Cardiac septum (tissue), 1 donor: ENCODE data around the gene LIPJ. TPM values are rescaled to one million over a fixed set of nuclear protein-coding genes. Genes with fewer than 3 reads are reported as not detected.
A peak's percentile ranks its signal among the peaks of the same experiment; 100 is the strongest.

Experiments
- DNase-seq: peaks from one replicate; pipeline ENCODE4 v3.0.0-alpha.2; 2020; ENCODE audit warnings: low spot score
- intact Hi-C: fragments of 100-400 bp; cut with DNase I; formaldehyde crosslinking; loops from one replicate; pipeline ENCODE4 v1.14.0; 2022
- total RNA-seq: library from RNA; stranded (reverse); fragmentation: NEBNext Ultra II Directional; extraction: Animal tissue kit (Norgen Biotek cat#: 25700); gene quantifications from one replicate; pipeline ENCODE4 v1.2.1, GENCODE V29; 2021
- donor health status: DM: no; HTN: no; CAD: no.

Gene LIPJ
- total RNA-seq, 1 donor from 2014 or later = not detected

GRCh38 chr10:88592381-88592780, 5.8 kb downstream of the LIPJ start:
- intact Hi-C loops = no loop called here

DNA sequence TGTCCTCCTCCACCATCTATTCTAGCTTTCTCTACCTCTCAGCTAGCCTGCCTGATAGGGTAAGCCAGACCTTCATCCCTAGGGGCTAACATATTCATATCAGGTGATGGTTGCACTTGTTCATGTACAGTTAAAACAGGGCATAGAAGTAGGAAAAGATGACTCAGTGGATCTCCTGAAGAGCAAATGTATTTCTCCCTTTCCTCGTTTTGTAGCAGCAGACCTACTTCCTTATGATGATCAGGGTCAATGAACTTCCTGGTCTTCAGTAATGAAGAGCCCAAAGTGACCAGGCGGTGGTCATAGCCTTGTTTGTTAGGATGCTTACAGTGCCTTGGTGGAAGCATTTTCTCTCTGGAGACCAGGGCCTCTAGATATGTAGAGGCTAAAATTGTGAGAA, 6.3 kb downstream of the LIPJ start:
- intact Hi-C loops = no loop called here
- no peak for DNase-seq

More at GRCh38 chr10:88592381-88592780, 5.8 kb downstream of the LIPJ start:
- DNase-seq = no peak

- intact Hi-C loops = no loop called here
- DNase-seq = no peak
These were observed 7.9 kb downstream of the LIPJ start for GRCh38 chr10:88594482-88594881.

DNA sequence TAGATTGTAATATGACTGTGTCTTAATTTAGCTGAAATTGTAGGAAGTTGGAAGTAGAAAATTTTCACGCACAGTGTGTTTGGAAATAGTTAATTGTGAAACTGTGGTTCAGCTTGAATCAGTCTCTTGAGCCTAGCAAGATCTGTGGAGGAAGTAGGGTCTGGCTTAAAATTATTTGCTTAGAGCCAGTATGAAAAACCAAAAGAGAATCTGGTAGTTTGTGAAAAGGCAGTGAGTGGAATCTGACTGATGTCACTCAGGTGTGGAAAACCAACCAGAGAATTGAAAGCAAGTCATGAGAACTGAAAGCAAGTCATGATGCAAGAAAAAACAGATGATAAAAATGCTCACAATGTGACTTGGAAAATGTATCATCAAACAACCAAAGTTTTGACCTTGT, 11.5 kb downstream of the LIPJ start:
- intact Hi-C loops = no loop called here
- DNase-seq = no peak

GRCh38 chr10:88608052-88608732, 21.6 kb downstream of the LIPJ start:
- intact Hi-C loops = no loop called here

DNA sequence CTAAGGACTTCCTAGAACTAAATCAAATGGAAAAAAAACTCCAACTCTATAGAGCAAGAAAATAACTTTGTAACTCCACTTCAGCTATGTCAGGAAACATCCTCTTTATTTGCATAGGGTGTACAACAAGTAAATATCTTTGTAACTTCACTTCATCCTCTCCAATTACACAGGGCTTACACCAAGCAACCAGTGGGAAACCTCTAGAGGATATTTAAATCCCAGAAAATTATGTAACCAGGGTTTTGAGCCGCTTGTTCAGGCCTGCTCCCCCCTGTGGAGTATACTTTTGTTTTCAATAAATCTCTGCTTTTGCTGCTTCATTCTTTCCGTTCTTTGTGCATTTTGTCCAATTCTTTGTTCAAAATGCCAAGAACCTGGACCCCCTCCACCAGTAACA, 22.2 kb downstream of the LIPJ start:
- intact Hi-C loops = no loop called here

More at GRCh38 chr10:88608052-88608732, 21.6 kb downstream of the LIPJ start:
- no peak for DNase-seq

DNA sequence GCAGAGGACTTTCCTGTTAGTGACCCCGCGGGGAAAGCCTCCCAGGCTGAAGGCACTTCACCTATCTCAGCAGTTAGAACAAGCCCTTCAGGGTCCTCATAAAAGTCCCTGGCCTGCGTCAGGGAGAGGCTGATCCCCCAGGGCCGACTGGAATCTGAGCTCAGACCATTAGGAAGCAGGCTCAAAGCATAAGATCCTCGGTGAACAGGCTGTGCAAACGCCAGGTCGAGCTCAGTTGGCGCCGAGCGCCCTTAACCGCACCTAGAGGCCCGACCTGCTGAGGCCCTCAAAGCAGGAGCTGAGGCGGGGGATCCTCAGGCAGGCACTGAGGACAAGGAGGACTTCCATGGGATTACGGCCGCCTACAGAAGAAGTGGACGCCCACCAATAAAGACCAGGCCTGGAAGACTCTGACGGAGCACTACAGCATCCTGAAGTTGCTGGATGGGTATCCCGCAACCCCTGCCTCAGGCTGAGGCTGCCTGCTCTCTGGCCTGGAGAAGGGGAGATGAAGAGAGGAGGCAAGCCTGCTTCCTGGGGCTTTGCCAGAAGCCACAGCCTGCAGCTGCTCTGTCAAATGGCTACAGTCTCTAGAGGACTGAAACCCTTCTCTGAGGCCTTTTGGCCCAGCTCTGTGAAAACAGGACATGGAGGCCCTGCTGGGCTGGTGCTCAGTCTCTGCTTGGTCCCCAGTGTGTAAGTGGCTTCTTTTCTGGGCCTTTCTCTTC, 29.9 kb downstream of the LIPJ start:
- DNase-seq = peak; percentile 71

More for the DNA sequence above, 22.2 kb downstream of the LIPJ start:
- no peak for DNase-seq

GRCh38 chr10:88617772-88618300, 31.3 kb downstream of the LIPJ start:
- no peak for DNase-seq
- intact Hi-C loops = no loop called here

More for the DNA sequence above, 29.9 kb downstream of the LIPJ start:
- intact Hi-C loops = no loop called here

DNA sequence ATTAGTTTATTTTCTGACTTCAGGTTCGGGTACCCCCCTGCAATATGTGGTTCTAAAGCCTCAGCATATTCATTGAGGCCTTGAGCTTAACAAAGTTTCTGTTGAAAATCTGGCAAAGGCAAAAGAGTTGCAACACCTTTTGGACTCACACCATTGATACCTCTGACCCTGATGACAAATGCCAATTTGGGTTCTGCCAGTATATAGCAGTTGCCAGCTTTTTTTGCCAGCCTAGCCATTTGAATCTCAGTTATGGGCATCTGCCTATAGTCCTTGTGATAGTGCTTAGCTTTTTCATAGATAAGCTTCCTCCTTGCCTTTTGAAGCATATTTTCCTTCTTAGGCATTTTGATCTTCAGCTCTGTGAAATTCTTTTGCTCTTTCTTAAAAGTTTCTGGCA, 31.9 kb downstream of the LIPJ start:
- intact Hi-C loops = no loop called here
- DNase-seq = no peak

GRCh38 chr10:88620441-88620840, 33.9 kb downstream of the LIPJ start:
- no peak for DNase-seq
- intact Hi-C loops = no loop called here

- DNase-seq = no peak
- intact Hi-C loops = no loop called here
These were observed 37.3 kb downstream of the LIPJ start for GRCh38 chr10:88623835-88624234.

DNA sequence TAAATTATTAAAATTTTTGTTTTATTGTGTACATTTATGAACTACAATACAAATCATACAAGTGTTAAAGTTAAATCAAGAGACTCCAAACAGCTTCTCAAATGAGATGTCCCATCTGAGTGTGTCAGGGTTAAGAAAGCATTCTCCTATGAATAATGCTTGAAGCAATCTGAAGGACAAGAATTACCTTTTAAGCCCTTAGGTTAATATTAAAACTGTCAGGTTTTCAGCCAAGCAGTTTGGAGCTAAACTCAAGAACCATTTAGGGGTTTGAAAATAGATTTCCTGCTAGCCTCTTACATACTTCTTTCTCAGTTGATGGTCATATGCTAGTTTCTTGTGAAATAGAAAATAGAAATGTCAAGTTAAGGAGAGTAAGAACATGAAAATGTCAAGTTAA, 38.3 kb downstream of the LIPJ start:
- no peak for DNase-seq
- intact Hi-C loops = no loop called here

- intact Hi-C loops = no loop called here
- no peak for DNase-seq
These were observed 53.6 kb downstream of the LIPJ start for GRCh38 chr10:88640186-88640585.

DNA sequence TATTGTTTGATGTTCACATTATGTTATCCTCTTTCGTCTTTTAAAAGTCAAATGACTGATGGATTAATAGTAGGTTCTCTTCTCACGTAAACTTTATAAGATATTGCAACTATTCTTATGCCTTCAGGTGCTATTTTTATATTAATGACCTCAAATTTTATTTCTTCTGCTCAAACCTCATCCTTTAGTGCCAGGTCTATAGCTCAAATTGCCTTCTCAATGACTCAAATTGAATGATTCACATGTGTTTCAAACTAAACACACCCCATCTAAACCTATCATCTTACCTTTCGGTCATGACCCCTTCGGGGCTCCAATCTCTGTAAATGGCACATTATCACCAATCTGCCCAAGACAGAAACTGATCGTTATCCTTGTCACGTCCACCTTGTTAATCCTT, 55.6 kb downstream of the LIPJ start:
- no peak for DNase-seq
- intact Hi-C loops = no loop called here

GRCh38 chr10:88642963-88643362, 56.4 kb downstream of the LIPJ start:
- intact Hi-C loops = no loop called here
- no peak for DNase-seq

- intact Hi-C loops = no loop called here
These were observed 60.6 kb downstream of the LIPJ start for GRCh38 chr10:88647061-88647615.

DNA sequence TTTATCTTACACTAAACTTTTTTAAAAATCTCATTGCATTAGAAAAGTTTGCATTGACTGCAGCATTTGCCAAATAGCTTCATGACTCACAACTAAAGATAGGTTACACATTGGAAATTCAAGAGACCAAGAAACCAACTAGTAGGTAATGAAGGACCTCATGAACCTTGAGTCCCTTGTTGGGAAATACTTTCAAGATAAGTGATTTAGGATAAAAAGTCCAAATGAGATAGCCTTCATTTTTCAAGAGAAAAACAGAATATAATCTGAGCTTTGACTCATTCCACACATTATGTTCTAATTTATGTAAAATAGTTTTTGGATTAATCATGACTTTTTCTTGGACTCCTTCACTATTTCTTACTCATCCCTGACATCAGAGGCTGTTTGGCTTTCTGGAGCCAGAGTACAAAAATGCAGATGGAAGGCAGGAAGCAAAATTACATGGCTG, 64.6 kb downstream of the LIPJ start:
- no peak for DNase-seq
- intact Hi-C loops = no loop called here

More at GRCh38 chr10:88647061-88647615, 60.6 kb downstream of the LIPJ start:
- DNase-seq = no peak

DNA sequence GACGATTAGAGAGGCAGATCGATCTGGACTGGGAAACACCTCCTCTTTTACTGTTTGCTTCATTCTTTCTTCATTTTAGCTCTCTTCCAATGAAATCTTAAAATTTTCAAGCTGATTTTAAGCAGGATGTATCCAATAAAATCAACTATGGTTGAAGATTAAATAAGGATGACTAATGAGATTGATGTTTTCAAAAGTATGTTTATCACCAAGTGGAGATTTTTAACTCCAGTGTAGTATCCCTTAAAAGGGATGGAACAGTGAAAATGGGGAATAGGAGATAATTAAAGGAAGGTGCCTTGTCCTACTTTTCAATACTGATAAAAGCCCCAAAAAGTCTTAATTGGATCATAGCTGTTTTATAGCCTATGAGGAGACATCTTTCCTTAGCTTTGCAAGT, 66.1 kb downstream of the LIPJ start:
- intact Hi-C loops = no loop called here
- DNase-seq = no peak
